Measurements from ENCODE around the gene MS4A15. TPM values are rescaled to one million over a fixed set of nuclear protein-coding genes. Genes with fewer than 3 reads are reported as not detected.

The MS4A15 gene
- total and polyA plus RNA-seq, 7 experiments from 2014 or later: not detected

DNA sequence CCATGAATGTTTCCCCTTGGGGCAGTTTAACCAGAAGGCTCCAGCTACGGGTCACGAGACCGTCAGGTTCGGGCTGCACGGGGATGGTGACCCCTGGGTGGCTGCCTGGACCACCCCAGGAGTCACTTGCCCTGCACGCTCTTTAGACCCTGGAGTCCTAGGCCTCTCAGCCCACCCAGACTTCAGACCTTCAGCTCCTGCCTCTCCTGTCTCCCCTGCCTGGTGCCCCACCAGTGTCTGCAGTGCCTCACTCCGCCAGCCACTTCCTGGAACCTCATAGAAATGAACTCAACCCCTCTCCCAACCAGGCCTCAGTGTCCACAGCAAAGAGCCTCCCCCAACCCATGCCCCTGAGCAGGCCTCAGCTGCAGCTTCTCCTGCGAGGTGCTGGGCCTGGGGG is 16.0 kb downstream of the MS4A15 start:
- no peak overlapping the region for H3K27ac Mint-ChIP-seq
- Histone ChIP-seq H3K36me3 (ENCODE audit: control insufficient read depth in 2 of 3, insufficient read depth in 3 of 3, low read length in 3 of 3) (no peaks in the 10 kb centered on the region), H3K4me3 (ENCODE audit: low read length) (no peak overlapping the region), H3K27ac (ENCODE audit: low read depth, low read length) (no peak overlapping the region), H3K27me3 (ENCODE audit: control insufficient read depth in 2 of 2, insufficient read depth in 2 of 2, low read length in 2 of 2) (no peaks in the 10 kb centered on the region), H3K4me1 (ENCODE audit: control insufficient read depth in 2 of 2, insufficient read depth in 2 of 2, low read length in 2 of 2) (no peaks in the 10 kb centered on the region), H3K9me3 (ENCODE audit: control insufficient read depth in 2 of 3, low read length in 3 of 3) (no peaks in the 10 kb centered on the region)
- ATAC-seq (no peak), DNase-seq (no peak)
- POLR2A ChIA-PET: no interaction called here
- H3K27me3 Mint-ChIP-seq: peaks cover 0 to 6% (median 0%) of the 10 kb centered on the region in 5 donors
- peaks cover 4 to 14% (median 10%) of the 10 kb centered on the region in 7 donors for H3K4me1 Mint-ChIP-seq
- CTCF ChIA-PET: no interaction called here
- intact Hi-C loops (cut with micrococcal nuclease): no loop called here
- no peaks in the 10 kb centered on the region for H3K9me3 Mint-ChIP-seq
- no peaks in the 10 kb centered on the region for H3K36me3 Mint-ChIP-seq
- H3K4me3 Mint-ChIP-seq: no peak overlapping the region

DNA sequence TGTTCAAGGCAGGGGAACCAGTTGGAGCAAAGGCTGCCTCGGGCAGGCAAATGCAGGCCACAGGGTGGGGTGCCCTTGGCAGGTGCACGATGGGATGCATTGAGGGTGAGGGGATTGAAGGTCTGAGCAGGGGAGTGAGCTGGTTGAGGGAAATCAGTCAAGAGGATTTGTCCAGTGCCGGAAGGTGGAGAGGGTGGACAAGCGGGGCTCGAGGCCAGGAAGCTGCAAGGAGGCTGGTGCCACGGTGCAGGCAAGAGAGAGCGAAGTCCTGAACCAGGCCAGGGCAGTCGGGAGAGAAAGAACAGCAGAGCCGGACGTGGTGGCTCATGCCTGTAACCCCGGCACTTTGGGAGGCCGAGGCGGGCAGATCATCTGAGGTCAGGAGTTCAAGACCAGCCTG is 18.1 kb downstream of the MS4A15 start:
- CTCF ChIA-PET: interaction anchor here (0.9 to 1.4 kb wide), 3 partner anchors 10 to 15 kb away, joined by 4 to 7 read pairs (median 5); no protein-coding TSS in a partner anchor

DNA sequence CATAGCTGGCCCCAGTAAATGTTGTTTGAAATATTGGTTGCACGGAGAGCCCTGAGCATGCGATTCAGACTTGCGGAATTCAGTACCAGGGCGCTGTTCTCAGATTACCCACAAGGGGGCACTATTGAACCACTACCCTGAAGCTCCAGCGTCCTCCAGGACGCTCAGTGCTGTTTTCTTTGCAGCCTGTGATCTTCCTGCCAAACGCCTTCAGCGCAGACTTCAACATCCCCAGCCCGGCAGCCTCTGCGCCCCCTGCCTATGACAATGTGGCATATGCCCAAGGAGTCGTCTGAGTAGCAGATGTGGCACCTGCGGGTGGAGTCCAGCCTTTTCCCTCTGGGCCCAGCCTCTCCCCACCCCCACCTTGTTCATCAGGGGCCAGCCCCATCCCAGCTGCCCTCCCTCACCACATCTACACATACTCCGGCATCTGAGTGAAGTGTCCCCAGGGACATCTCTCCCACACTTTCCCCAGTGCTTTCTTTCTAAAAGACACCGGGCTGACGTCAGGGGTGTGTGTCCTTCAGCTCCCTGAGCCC is 18.8 kb downstream of the MS4A15 start:
- Histone ChIP-seq H3K4me1 (ENCODE audit: control insufficient read depth in 2 of 2, insufficient read depth in 2 of 2, low read length in 2 of 2) (no peaks in the 10 kb centered on the region), H3K4me3 (ENCODE audit: low read length) (no peak overlapping the region), H3K9me3 (ENCODE audit: control insufficient read depth in 2 of 3, low read length in 3 of 3) (no peaks in the 10 kb centered on the region), H3K36me3 (ENCODE audit: control insufficient read depth in 2 of 3, insufficient read depth in 3 of 3, low read length in 3 of 3) (no peaks in the 10 kb centered on the region), H3K27me3 (ENCODE audit: control insufficient read depth in 2 of 2, insufficient read depth in 2 of 2, low read length in 2 of 2) (no peaks in the 10 kb centered on the region), H3K27ac (ENCODE audit: low read depth, low read length) (no peak overlapping the region)
- peak; percentile 62 to 90 (median 86) for DNase-seq
- Mint-ChIP-seq H3K9me3 (no peaks in the 10 kb centered on the region), H3K27ac (peak overlapping the region in 5 of 9 donors; percentile 4 to 78 (median 14)), H3K27me3 (peaks cover 0 to 6% (median 0%) of the 10 kb centered on the region in 5 donors), H3K4me3 (peak overlapping the region in 3 of 10 donors; percentile 8 to 58 (median 48)), H3K4me1 (peaks cover 4 to 14% (median 10%) of the 10 kb centered on the region in 7 donors), H3K36me3 (no peaks in the 10 kb centered on the region)
- intact Hi-C loops (cut with micrococcal nuclease): loop anchor here (1.0 to 5.0 kb wide), 5 partner anchors 55 to 610 kb away; no protein-coding TSS in a partner anchor
- POLR2A ChIA-PET: interaction anchor here (0.6 kb wide), 1 partner anchor 585 kb away, joined by 3 read pairs; no protein-coding TSS in a partner anchor
- ATAC-seq: peak; percentile 99
- CTCF ChIA-PET: interaction anchor here (0.6 to 1.4 kb wide), 6 partner anchors 9 to 1556 kb away, joined by 3 to 7 read pairs (median 4); no protein-coding TSS in a partner anchor

More for the DNA sequence above, 18.1 kb downstream of the MS4A15 start:
- Histone ChIP-seq H3K27ac (ENCODE audit: low read depth, low read length) (no peak overlapping the region), H3K4me1 (ENCODE audit: control insufficient read depth in 2 of 2, insufficient read depth in 2 of 2, low read length in 2 of 2) (no peaks in the 10 kb centered on the region), H3K4me3 (ENCODE audit: low read length) (no peak overlapping the region), H3K27me3 (ENCODE audit: control insufficient read depth in 2 of 2, insufficient read depth in 2 of 2, low read length in 2 of 2) (no peaks in the 10 kb centered on the region), H3K36me3 (ENCODE audit: control insufficient read depth in 2 of 3, insufficient read depth in 3 of 3, low read length in 3 of 3) (no peaks in the 10 kb centered on the region), H3K9me3 (ENCODE audit: control insufficient read depth in 2 of 3, low read length in 3 of 3) (no peaks in the 10 kb centered on the region)
- intact Hi-C loops (cut with micrococcal nuclease): loop anchor here (1.0 to 5.0 kb wide), 5 partner anchors 56 to 611 kb away; no protein-coding TSS in a partner anchor
- Mint-ChIP-seq H3K27me3 (peaks cover 0 to 6% (median 0%) of the 10 kb centered on the region in 5 donors), H3K36me3 (no peaks in the 10 kb centered on the region), H3K9me3 (no peaks in the 10 kb centered on the region), H3K4me1 (peaks cover 4 to 14% (median 10%) of the 10 kb centered on the region in 7 donors), H3K27ac (peak overlapping the region in 2 of 9 donors; percentile 28 to 89), H3K4me3 (peak overlapping the region in 1 of 10 donors; percentile 8)
- POLR2A ChIA-PET: no interaction called here
- no peak for DNase-seq
- ATAC-seq: no peak

DNA sequence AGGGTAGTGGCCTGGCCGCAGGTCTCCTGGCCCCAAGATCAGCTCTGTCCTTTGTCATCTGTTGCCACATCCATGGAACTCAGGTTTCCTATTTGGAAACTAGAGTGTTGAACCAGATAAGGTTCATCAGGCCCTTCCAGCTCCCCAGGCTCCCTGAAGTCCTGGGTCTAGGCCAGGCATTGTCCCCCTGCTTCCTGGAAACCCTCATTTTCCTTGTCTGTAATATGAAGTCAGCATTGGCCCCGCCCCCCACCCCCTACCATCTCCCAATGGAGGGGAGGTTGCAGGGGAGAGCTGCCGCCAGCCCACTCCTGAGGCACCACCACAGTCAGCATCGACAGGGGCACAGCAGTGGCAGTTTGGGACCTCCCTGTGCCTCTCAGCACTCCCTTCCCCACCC is 19.5 kb downstream of the MS4A15 start:
- CTCF ChIA-PET: interaction anchor here (0.7 to 1.4 kb wide), 3 partner anchors 8 to 740 kb away, joined by 3 to 5 read pairs (median 3); no protein-coding TSS in a partner anchor

DNA sequence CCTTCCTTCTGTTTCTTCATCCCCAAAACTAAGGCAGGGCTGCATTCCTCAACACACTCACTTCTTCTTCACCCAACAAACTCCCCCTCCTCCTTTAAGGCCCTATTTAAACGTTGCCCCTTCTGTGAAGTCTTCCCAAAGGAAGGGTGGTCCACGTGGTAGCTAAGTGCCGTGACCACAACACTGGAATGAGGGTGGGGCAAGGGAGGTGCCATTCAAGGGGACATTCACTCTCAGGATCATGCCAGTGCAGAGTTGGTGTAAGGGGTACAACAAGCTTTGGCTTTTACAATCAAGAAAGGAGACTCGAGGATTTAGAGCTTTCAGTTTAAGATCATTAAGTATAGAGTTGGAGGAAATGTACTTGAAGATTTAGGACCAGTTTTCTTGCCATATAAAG is 20.4 kb downstream of the MS4A15 start:
- intact Hi-C loops (cut with micrococcal nuclease): loop anchor here in 1 of 2 donors (5.0 kb wide), 1 partner anchor 120 kb away; no protein-coding TSS in a partner anchor
- H3K9me3 ChIP-seq (ENCODE audit: control insufficient read depth in 2 of 3, low read length in 3 of 3): no peaks in the 10 kb centered on the region
- no peak for ATAC-seq

More for the DNA sequence above, 19.5 kb downstream of the MS4A15 start:
- Histone ChIP-seq H3K27me3 (ENCODE audit: control insufficient read depth in 2 of 2, insufficient read depth in 2 of 2, low read length in 2 of 2) (no peaks in the 10 kb centered on the region), H3K27ac (ENCODE audit: low read depth, low read length) (no peak overlapping the region), H3K4me1 (ENCODE audit: control insufficient read depth in 2 of 2, insufficient read depth in 2 of 2, low read length in 2 of 2) (no peaks in the 10 kb centered on the region), H3K4me3 (ENCODE audit: low read length) (no peak overlapping the region), H3K36me3 (ENCODE audit: control insufficient read depth in 2 of 3, insufficient read depth in 3 of 3, low read length in 3 of 3) (no peaks in the 10 kb centered on the region), H3K9me3 (ENCODE audit: control insufficient read depth in 2 of 3, low read length in 3 of 3) (no peaks in the 10 kb centered on the region)
- peaks cover 4 to 14% (median 10%) of the 10 kb centered on the region in 7 donors for H3K4me1 Mint-ChIP-seq
- H3K9me3 Mint-ChIP-seq: no peaks in the 10 kb centered on the region
- POLR2A ChIA-PET: no interaction called here
- ATAC-seq: no peak
- DNase-seq: no peak
- intact Hi-C loops (cut with micrococcal nuclease): loop anchor here in 1 of 2 donors (5.0 kb wide), 1 partner anchor 121 kb away; no protein-coding TSS in a partner anchor
- H3K4me3 Mint-ChIP-seq: no peak overlapping the region
- H3K27ac Mint-ChIP-seq: no peak overlapping the region
- H3K27me3 Mint-ChIP-seq: peaks cover 0 to 6% (median 0%) of the 10 kb centered on the region in 5 donors
- H3K36me3 Mint-ChIP-seq: no peaks in the 10 kb centered on the region

DNA sequence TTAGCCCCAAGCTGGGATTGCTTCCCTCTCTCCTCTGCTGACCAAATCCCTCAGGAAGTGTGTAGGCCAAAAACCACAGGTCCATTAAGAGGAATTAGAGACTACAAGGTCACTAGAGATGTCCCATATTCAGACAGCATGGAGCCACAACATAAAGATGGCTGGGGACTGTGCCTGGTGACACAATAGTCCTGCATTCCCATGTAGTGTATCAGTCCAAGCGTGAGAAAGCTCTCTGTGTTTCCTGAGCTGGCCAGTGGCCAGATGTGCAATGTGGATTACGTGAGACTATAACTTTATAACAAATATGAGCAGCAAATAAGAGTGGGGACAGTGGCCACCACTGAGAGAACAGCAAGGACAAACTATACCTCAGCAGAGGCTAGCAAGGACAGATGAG is 20.9 kb downstream of the MS4A15 start:
- H3K36me3 ChIP-seq (ENCODE audit: control insufficient read depth in 2 of 3, insufficient read depth in 3 of 3, low read length in 3 of 3): no peaks in the 10 kb centered on the region
- H3K4me3 ChIP-seq (ENCODE audit: low read length): no peak overlapping the region
- intact Hi-C loops (cut with micrococcal nuclease): loop anchor here in 1 of 2 donors (5.0 kb wide), 1 partner anchor 120 kb away; no protein-coding TSS in a partner anchor
- Mint-ChIP-seq H3K4me1 (peaks cover 4 to 14% (median 10%) of the 10 kb centered on the region in 7 donors), H3K27me3 (peaks cover 0 to 3% (median 0%) of the 10 kb centered on the region in 5 donors), H3K9me3 (no peaks in the 10 kb centered on the region), H3K36me3 (no peaks in the 10 kb centered on the region), H3K4me3 (no peak overlapping the region), H3K27ac (no peak overlapping the region)
- ATAC-seq (no peak), DNase-seq (no peak)
- no peaks in the 10 kb centered on the region for H3K4me1 ChIP-seq (ENCODE audit: control insufficient read depth in 2 of 2, insufficient read depth in 2 of 2, low read length in 2 of 2)
- no peaks in the 10 kb centered on the region for H3K9me3 ChIP-seq (ENCODE audit: control insufficient read depth in 2 of 3, low read length in 3 of 3)
- H3K27ac ChIP-seq (ENCODE audit: low read depth, low read length): no peak overlapping the region
- H3K27me3 ChIP-seq (ENCODE audit: control insufficient read depth in 2 of 2, insufficient read depth in 2 of 2, low read length in 2 of 2): no peaks in the 10 kb centered on the region
- ChIA-PET POLR2A (no interaction called here), CTCF (no interaction called here)

More for the DNA sequence above, 20.4 kb downstream of the MS4A15 start:
- H3K4me1 ChIP-seq (ENCODE audit: control insufficient read depth in 2 of 2, insufficient read depth in 2 of 2, low read length in 2 of 2): no peaks in the 10 kb centered on the region
- H3K27me3 ChIP-seq (ENCODE audit: control insufficient read depth in 2 of 2, insufficient read depth in 2 of 2, low read length in 2 of 2): no peaks in the 10 kb centered on the region
- Mint-ChIP-seq H3K4me1 (peaks cover 4 to 14% (median 10%) of the 10 kb centered on the region in 7 donors), H3K27me3 (peaks cover 0 to 3% (median 0%) of the 10 kb centered on the region in 5 donors), H3K27ac (no peak overlapping the region), H3K9me3 (no peaks in the 10 kb centered on the region), H3K36me3 (no peaks in the 10 kb centered on the region), H3K4me3 (no peak overlapping the region)
- no peak overlapping the region for H3K4me3 ChIP-seq (ENCODE audit: low read length)
- H3K27ac ChIP-seq (ENCODE audit: low read depth, low read length): no peak overlapping the region
- ChIA-PET POLR2A (interaction anchor here (0.6 kb wide), 1 partner anchor 194 kb away, joined by 3 read pairs; the partner anchor contains the start of gene CD6), CTCF (no interaction called here)
- no peaks in the 10 kb centered on the region for H3K36me3 ChIP-seq (ENCODE audit: control insufficient read depth in 2 of 3, insufficient read depth in 3 of 3, low read length in 3 of 3)
- no peak for DNase-seq
